ENCODE results near the gene MDM4.
"Not testable (repeated sequence)": the region's sequence is repeated elsewhere in the genome, so short reads cannot be mapped to it uniquely, and the experiment has no call there.

The MDM4 gene

GRCh38 chr1:204514828-204515227 is 1.4 kb upstream of the MDM4 start:
- no peak for DNase-seq (ENCODE audit: low spot score)

- not testable (repeated sequence) for DNase-seq (ENCODE audit: low spot score)
Measured at GRCh38 chr1:204517382-204517781, 1.2 kb downstream of the MDM4 start.

GRCh38 chr1:204520834-204521709 is 4.9 kb downstream of the MDM4 start:
- DNase-seq (ENCODE audit: low spot score) = no peak

GRCh38 chr1:204521941-204522521 is 5.8 kb downstream of the MDM4 start:
- not testable (repeated sequence) for DNase-seq (ENCODE audit: low spot score)

GRCh38 chr1:204523605-204524215 is 7.5 kb downstream of the MDM4 start:
- DNase-seq (ENCODE audit: low spot score) = no peak

GRCh38 chr1:204524986-204525385 is 8.8 kb downstream of the MDM4 start:
- no peak for DNase-seq (ENCODE audit: low spot score)

- DNase-seq (ENCODE audit: low spot score) = no peak
Measured at GRCh38 chr1:204528241-204528640, 12.0 kb downstream of the MDM4 start.

GRCh38 chr1:204528677-204529076 is 12.5 kb downstream of the MDM4 start:
- no peak for DNase-seq (ENCODE audit: low spot score)

- no peak for DNase-seq (ENCODE audit: low spot score)
Measured at GRCh38 chr1:204529371-204529895, 13.2 kb downstream of the MDM4 start.

GRCh38 chr1:204530932-204531331 is 14.7 kb downstream of the MDM4 start:
- no peak for DNase-seq (ENCODE audit: low spot score)

- DNase-seq (ENCODE audit: low spot score) = no peak
Measured at GRCh38 chr1:204532832-204533231, 16.6 kb downstream of the MDM4 start.

GRCh38 chr1:204541626-204542025 is 25.4 kb downstream of the MDM4 start:
- no peak for DNase-seq (ENCODE audit: low spot score)

GRCh38 chr1:204544321-204544720 is 28.1 kb downstream of the MDM4 start:
- no peak for DNase-seq (ENCODE audit: low spot score)

- no peak for DNase-seq (ENCODE audit: low spot score)
Measured at GRCh38 chr1:204545202-204545601, 29.0 kb downstream of the MDM4 start.

GRCh38 chr1:204545881-204546280 is 29.7 kb downstream of the MDM4 start:
- DNase-seq (ENCODE audit: low spot score) = no peak

GRCh38 chr1:204548265-204548664 is 32.1 kb downstream of the MDM4 start:
- DNase-seq (ENCODE audit: low spot score) = no peak

GRCh38 chr1:204549313-204549712 is 33.1 kb downstream of the MDM4 start:
- no peak for DNase-seq (ENCODE audit: low spot score)

- DNase-seq (ENCODE audit: low spot score) = no peak
Measured at GRCh38 chr1:204550926-204551325, 34.7 kb downstream of the MDM4 start.

GRCh38 chr1:204556458-204557052 is 40.3 kb downstream of the MDM4 start:
- DNase-seq (ENCODE audit: low spot score) = no peak

GRCh38 chr1:204558467-204558866 is 42.3 kb downstream of the MDM4 start:
- DNase-seq (ENCODE audit: low spot score) = no peak

- not testable (repeated sequence) for DNase-seq (ENCODE audit: low spot score)
Measured at GRCh38 chr1:204560002-204560401, 43.8 kb downstream of the MDM4 start.

- DNase-seq (ENCODE audit: low spot score) = no peak
Measured at GRCh38 chr1:204560590-204561150, 44.5 kb downstream of the MDM4 start.

Data from kidney capillary endothelial cell (primary cell).